ENCODE results near the gene TTC31. TPM values are rescaled to one million over a fixed set of nuclear protein-coding genes. Genes with fewer than 3 reads are reported as not detected.
A peak's percentile ranks its signal among the peaks of the same experiment; 100 is the strongest.

The TTC31 gene
- total RNA-seq, 1 donor from 2014 or later = 23.8 TPM

- Mint-ChIP-seq H3K4me1 (ENCODE audit: low read depth, unreplicated experiment) (peaks cover 19% of the 10 kb centered on the region), H3K4me3 (ENCODE audit: unreplicated experiment) (peak overlapping the region; percentile 82), H3K27ac (ENCODE audit: unreplicated experiment) (no peak overlapping the region), H3K9me3 (ENCODE audit: unreplicated experiment) (peaks cover 22% of the 10 kb centered on the region), H3K36me3 (ENCODE audit: unreplicated experiment) (peaks cover 8% of the 10 kb centered on the region), H3K27me3 (ENCODE audit: unreplicated experiment) (peaks cover 40% of the 10 kb centered on the region)
- TF ChIP-seq, protein P1, sequence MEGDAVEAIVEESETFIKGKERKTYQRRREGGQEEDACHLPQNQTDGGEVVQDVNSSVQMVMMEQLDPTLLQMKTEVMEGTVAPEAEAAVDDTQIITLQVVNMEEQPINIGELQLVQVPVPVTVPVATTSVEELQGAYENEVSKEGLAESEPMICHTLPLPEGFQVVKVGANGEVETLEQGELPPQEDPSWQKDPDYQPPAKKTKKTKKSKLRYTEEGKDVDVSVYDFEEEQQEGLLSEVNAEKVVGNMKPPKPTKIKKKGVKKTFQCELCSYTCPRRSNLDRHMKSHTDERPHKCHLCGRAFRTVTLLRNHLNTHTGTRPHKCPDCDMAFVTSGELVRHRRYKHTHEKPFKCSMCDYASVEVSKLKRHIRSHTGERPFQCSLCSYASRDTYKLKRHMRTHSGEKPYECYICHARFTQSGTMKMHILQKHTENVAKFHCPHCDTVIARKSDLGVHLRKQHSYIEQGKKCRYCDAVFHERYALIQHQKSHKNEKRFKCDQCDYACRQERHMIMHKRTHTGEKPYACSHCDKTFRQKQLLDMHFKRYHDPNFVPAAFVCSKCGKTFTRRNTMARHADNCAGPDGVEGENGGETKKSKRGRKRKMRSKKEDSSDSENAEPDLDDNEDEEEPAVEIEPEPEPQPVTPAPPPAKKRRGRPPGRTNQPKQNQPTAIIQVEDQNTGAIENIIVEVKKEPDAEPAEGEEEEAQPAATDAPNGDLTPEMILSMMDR (IDR thresholded peaks at IDR 0.05; ENCODE audit: partially characterized antibody, unreplicated experiment) = no peak
- DNase-seq = peak; percentile 64
These were observed 20.0 kb downstream of the TTC31 start for GRCh38 chr2:74502720-74503505.

GRCh38 chr2:74503506-74504475 lies 20.9 kb downstream of the TTC31 start:
- TF ChIP-seq, protein P1 (IDR thresholded peaks at IDR 0.05; ENCODE audit: partially characterized antibody, unreplicated experiment) = no peak
- Mint-ChIP-seq H3K36me3 (ENCODE audit: unreplicated experiment) (peaks cover 8% of the 10 kb centered on the region), H3K9me3 (ENCODE audit: unreplicated experiment) (peaks cover 29% of the 10 kb centered on the region), H3K27ac (ENCODE audit: unreplicated experiment) (no peak overlapping the region), H3K4me1 (ENCODE audit: low read depth, unreplicated experiment) (peaks cover 24% of the 10 kb centered on the region), H3K27me3 (ENCODE audit: unreplicated experiment) (peaks cover 40% of the 10 kb centered on the region), H3K4me3 (ENCODE audit: unreplicated experiment) (peak overlapping the region; percentile 74)
- no peak for DNase-seq

GRCh38 chr2:74504591-74504990 lies 21.7 kb downstream of the TTC31 start:
- peaks cover 8% of the 10 kb centered on the region for H3K36me3 Mint-ChIP-seq (ENCODE audit: unreplicated experiment)
- peak overlapping the region; percentile 66 for H3K4me3 Mint-ChIP-seq (ENCODE audit: unreplicated experiment)
- TF ChIP-seq, protein P1 (IDR thresholded peaks at IDR 0.05; ENCODE audit: partially characterized antibody, unreplicated experiment) = no peak
- H3K4me1 Mint-ChIP-seq (ENCODE audit: low read depth, unreplicated experiment) = peaks cover 23% of the 10 kb centered on the region
- no peak for DNase-seq
- no peak overlapping the region for H3K27ac Mint-ChIP-seq (ENCODE audit: unreplicated experiment)
- peaks cover 37% of the 10 kb centered on the region for H3K27me3 Mint-ChIP-seq (ENCODE audit: unreplicated experiment)
- H3K9me3 Mint-ChIP-seq (ENCODE audit: unreplicated experiment) = peaks cover 32% of the 10 kb centered on the region

DNA sequence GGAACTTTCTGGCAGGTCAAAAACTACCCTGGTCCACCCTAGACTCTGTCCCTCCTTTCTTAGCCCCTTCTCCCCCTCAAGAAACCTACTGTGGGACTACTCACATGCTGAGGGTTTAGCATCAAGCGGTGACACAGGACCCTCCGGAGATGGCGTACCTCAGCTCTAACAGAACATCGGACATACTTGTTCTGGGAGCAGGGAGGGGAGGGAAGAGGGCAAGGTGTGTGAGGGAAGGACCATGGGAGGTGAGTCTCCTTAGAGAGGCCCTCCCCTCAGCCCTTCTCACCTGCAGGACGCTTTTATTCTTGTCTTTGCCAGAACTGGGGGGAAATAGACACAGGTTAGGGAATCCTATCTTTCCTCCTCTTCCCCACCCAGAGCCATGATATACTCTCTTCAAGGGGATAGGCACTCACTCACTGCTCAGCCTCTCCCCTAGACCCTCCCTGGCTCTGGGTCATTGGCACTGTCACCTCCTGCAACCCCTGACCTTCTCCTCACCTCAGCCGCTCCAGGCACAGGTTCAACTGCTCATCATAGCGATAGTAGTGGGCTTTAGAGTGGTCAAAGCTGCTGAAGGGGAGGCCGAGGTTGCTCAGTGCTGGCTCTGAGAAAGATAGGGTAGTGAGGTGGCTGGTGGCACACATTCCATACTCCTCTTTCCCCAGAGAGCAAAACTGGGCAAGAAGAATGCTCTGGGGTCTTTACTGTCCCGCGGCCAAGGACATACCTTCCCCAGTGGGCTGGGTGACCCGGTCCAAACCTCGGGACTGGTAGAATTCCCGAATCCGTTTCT lies 22.8 kb downstream of the TTC31 start:
- TF ChIP-seq, protein P1 (IDR thresholded peaks at IDR 0.05; ENCODE audit: partially characterized antibody, unreplicated experiment) = no peak
- Mint-ChIP-seq H3K4me1 (ENCODE audit: low read depth, unreplicated experiment) (peaks cover 23% of the 10 kb centered on the region), H3K27ac (ENCODE audit: unreplicated experiment) (no peak overlapping the region), H3K9me3 (ENCODE audit: unreplicated experiment) (peaks cover 34% of the 10 kb centered on the region), H3K27me3 (ENCODE audit: unreplicated experiment) (peaks cover 40% of the 10 kb centered on the region), H3K36me3 (ENCODE audit: unreplicated experiment) (peaks cover 8% of the 10 kb centered on the region), H3K4me3 (ENCODE audit: unreplicated experiment) (peak overlapping the region; percentile 11)
- DNase-seq = no peak

Data from glutamatergic neuron (in vitro differentiated cells).